PC-9 (cell line): ENCODE results near the gene SCCPDH. TPM values are rescaled to one million over a fixed set of nuclear protein-coding genes. Genes with fewer than 3 reads are reported as not detected.

Experiments
- BruUV-seq: library from RNA; stranded (reverse); fragments of 400-500 nt; replicated peaks from 2 replicates; lab custom pipeline; 2021; lab: Mats Ljungman, UMichigan
- CTCF ChIA-PET: fragments of 300-600 bp; sonication (Branson Sonifier 250); formaldehyde crosslinking; loops from one replicate; lab custom pipeline; 2022; ENCODE audit warnings: antibody characterized with exemption; lab: Charles Lee
- POLR2A ChIA-PET: fragments of 300-600 bp; sonication (Branson Sonifier 250); formaldehyde crosslinking; loops from one replicate; lab custom pipeline; 2022; ENCODE audit warnings: antibody characterized with exemption; ENCODE audit not compliant: unreplicated experiment; lab: Charles Lee
- DNase-seq, 2 experiments: peaks; one replicate each; pipeline versions ENCODE4 v3.0.0 to v3.0.0-alpha.2; 2015 to 2022; ENCODE audit warnings: mixed read lengths in 1 of 2
- H2AFZ ChIP-seq: fragments of 200-600 bp; sonication (generic); 2 replicates; pipeline ENCODE4 v1.8.1; 2017; ENCODE audit warnings: antibody characterized with exemption
- H3F3A ChIP-seq: fragments of 200-600 bp; sonication (generic); 2 replicates; pipeline ENCODE4 v1.8.1; 2017; ENCODE audit warnings: antibody characterized with exemption, mild to moderate bottlenecking, low read depth; ENCODE audit not compliant: insufficient read depth
- H3K27ac ChIP-seq: fragments of 200-600 bp; sonication (generic); 2 replicates; pipeline ENCODE4 v1.6.1; 2016; ENCODE audit warnings: mixed run types
- H3K27me3 ChIP-seq: fragments of 200-600 bp; sonication (generic); 2 replicates; pipeline ENCODE4 v1.6.1; 2016; ENCODE audit warnings: low read depth, mixed run types; ENCODE audit not compliant: insufficient read depth
- H3K36me3 ChIP-seq: fragments of 200-600 bp; sonication (generic); 2 replicates; pipeline ENCODE4 v1.6.1; 2016; ENCODE audit warnings: low read depth, mixed run types
- H3K4me1 ChIP-seq: fragments of 200-600 bp; sonication (generic); replicated peaks from 2 replicates; pipeline ENCODE4 v1.6.1; 2016; ENCODE audit warnings: mixed run types; ENCODE audit not compliant: insufficient read depth
- H3K4me2 ChIP-seq: fragments of 200-600 bp; sonication (generic); 2 replicates; pipeline ENCODE4 v1.6.1; 2017; ENCODE audit warnings: mixed run types
- H3K4me3 ChIP-seq: fragments of 200-600 bp; sonication (generic); 2 replicates; pipeline ENCODE4 v1.6.1; 2016; ENCODE audit warnings: mixed run types
- H3K79me2 ChIP-seq: fragments of 200-600 bp; sonication (generic); 2 replicates; pipeline ENCODE4 v1.6.1; 2017; ENCODE audit warnings: low read depth, mixed run types
- H3K9me2 ChIP-seq: fragments of 200-600 bp; sonication (generic); 2 replicates; pipeline ENCODE4 v1.8.1; 2017; ENCODE audit warnings: mild to moderate bottlenecking; ENCODE audit not compliant: insufficient read depth
- H3K9me3 ChIP-seq: fragments of 200-600 bp; sonication (generic); 2 replicates; pipeline ENCODE4 v1.8.1; 2016; ENCODE audit warnings: low read depth; ENCODE audit not compliant: insufficient read depth
- H4K20me1 ChIP-seq: fragments of 200-600 bp; sonication (generic); 2 replicates; pipeline ENCODE4 v1.8.1; 2017; ENCODE audit not compliant: insufficient read depth
- CTCF ChIP-seq: fragments of 200-600 bp; sonication (generic); conservative IDR thresholded peaks from 2 replicates; pipeline ENCODE4 v1.6.1; 2017; ENCODE audit warnings: mixed run types, antibody characterized with exemption, mild to moderate bottlenecking, moderate library complexity
- EZH2 ChIP-seq: fragments of 200-600 bp; sonication (generic); IDR thresholded peaks from 2 replicates; pipeline ENCODE4 v1.8.0; 2017; ENCODE audit warnings: antibody characterized with exemption, low read depth
- intact Hi-C: fragments of 100-400 bp; cut with micrococcal nuclease; formaldehyde crosslinking; loops from one replicate; pipeline ENCODE4 v1.10.0; 2022; ENCODE audit not compliant: unreplicated experiment
- total RNA-seq: library from RNA; stranded (reverse); gene quantifications from 2 replicates; pipeline ENCODE4 v1.2.3, GENCODE V29; 2021

The SCCPDH gene
- total RNA-seq, 1 experiment from 2014 or later = 17.2 TPM

GRCh38 chr1:246787781-246788513, 63.7 kb downstream of the SCCPDH start:
- no peak for DNase-seq
- POLR2A ChIA-PET = no interaction called here
- H3K4me3 ChIP-seq = no peak overlapping the region
- no peaks in the 10 kb centered on the region for H3F3A ChIP-seq
- intact Hi-C loops = no loop called here
- BruUV-seq = no TSS peak
- H3K27me3 ChIP-seq = no peaks in the 10 kb centered on the region
- no peaks in the 10 kb centered on the region for H4K20me1 ChIP-seq
- no peaks in the 10 kb centered on the region for H3K79me2 ChIP-seq
- no peak overlapping the region for H3K4me2 ChIP-seq
- no peak overlapping the region for H2AFZ ChIP-seq
- no peak for TF ChIP-seq CTCF
- no peak for TF ChIP-seq EZH2
- no peaks in the 10 kb centered on the region; the same call in 1 of the 2 replicates for H3K9me3 ChIP-seq
- H3K36me3 ChIP-seq = no peaks in the 10 kb centered on the region
- H3K27ac ChIP-seq = no peak overlapping the region
- H3K9me2 ChIP-seq = no peaks in the 10 kb centered on the region
- H3K4me1 ChIP-seq = no peaks in the 10 kb centered on the region
- CTCF ChIA-PET = no interaction called here

DNA sequence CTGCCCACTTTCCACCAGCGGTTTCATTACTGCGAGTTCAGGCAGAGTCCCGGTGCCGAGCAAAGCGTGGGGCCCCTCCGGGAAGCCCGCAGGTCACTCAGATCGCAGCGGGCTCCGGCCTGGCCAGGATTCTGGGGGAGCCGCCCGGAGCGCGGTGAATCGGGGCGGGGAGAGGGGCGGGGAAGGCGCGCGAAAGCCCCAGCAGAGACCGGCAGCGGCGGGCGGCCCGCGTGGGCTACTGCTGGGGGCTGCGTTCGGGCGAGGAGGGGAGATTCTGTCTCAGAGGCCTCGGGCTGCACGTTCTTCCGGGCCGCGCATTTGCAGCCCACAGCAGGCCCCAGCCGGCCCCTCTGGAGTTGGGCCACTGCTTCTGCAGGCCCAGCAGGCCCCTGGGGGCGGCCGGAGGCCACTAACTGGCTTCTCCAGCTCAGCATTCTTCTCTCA, 64.7 kb downstream of the SCCPDH start:
- no peak for DNase-seq
- TF ChIP-seq CTCF = no peak
- TF ChIP-seq EZH2 = no peak
- ChIA-PET CTCF (no interaction called here), POLR2A (no interaction called here)
- H3K9me3 ChIP-seq = no peaks in the 10 kb centered on the region; the same call in 1 of the 2 replicates
- intact Hi-C loops = no loop called here
- H3K4me2 ChIP-seq = no peak overlapping the region
- H3K27me3 ChIP-seq = no peaks in the 10 kb centered on the region
- no TSS peak for BruUV-seq
- no peaks in the 10 kb centered on the region for H4K20me1 ChIP-seq
- H3F3A ChIP-seq = no peaks in the 10 kb centered on the region
- no peaks in the 10 kb centered on the region for H3K79me2 ChIP-seq
- H3K9me2 ChIP-seq = no peaks in the 10 kb centered on the region
- no peaks in the 10 kb centered on the region for H3K4me1 ChIP-seq
- H2AFZ ChIP-seq = no peak overlapping the region
- H3K27ac ChIP-seq = no peak overlapping the region
- no peak overlapping the region for H3K4me3 ChIP-seq
- H3K36me3 ChIP-seq = no peaks in the 10 kb centered on the region

- BruUV-seq = no TSS peak
- ChIA-PET CTCF (no interaction called here), POLR2A (no interaction called here)
- H3F3A ChIP-seq = no peaks in the 10 kb centered on the region
- no peak for DNase-seq
- H3K9me2 ChIP-seq = no peaks in the 10 kb centered on the region
- no peaks in the 10 kb centered on the region; the same call in 1 of the 2 replicates for H3K9me3 ChIP-seq
- H2AFZ ChIP-seq = no peak overlapping the region
- no peak overlapping the region for H3K27ac ChIP-seq
- intact Hi-C loops = no loop called here
- no peaks in the 10 kb centered on the region for H3K27me3 ChIP-seq
- H3K4me1 ChIP-seq = 0 out of 2 replicates have a peak, but pooled peaks cover 4% of the 10 kb centered on the region
- no peak overlapping the region for H3K4me3 ChIP-seq
- H3K79me2 ChIP-seq = no peaks in the 10 kb centered on the region
- H3K4me2 ChIP-seq = no peak overlapping the region
- TF ChIP-seq CTCF = no peak
- no peak for TF ChIP-seq EZH2
- no peaks in the 10 kb centered on the region for H4K20me1 ChIP-seq
- no peaks in the 10 kb centered on the region for H3K36me3 ChIP-seq
Measured at GRCh38 chr1:246789454-246790339, 65.5 kb downstream of the SCCPDH start.
